ENCODE measurements around the gene TTLL11.

GRCh38 chr9:122056484-122056883, 36.6 kb downstream of the TTLL11 start:
- TF ChIP-seq CTCF (conservative IDR thresholded peaks at IDR 0.05; ENCODE audit: low read length) (no peak), EZH2phosphoT487 (IDR thresholded peaks at IDR 0.05; ENCODE audit: borderline replicate concordance) (no peak)

All from Loucy (cell line).